ENCODE measurements around the gene CCHCR1.

CCHCR1 gene

GRCh38 chr6:31107052-31107451 lies 50.5 kb downstream of the CCHCR1 start:
- Histone ChIP-seq H3K27me3 (replicated peaks) (peaks cover 9% of the 10 kb centered on the region), H3K36me3 (replicated peaks) (no peaks in the 10 kb centered on the region), H3K27ac (no peak overlapping the region), H3K4me3 (ENCODE audit: low read depth, low read length) (no peak overlapping the region)
- DNase-seq = no peak
- TF ChIP-seq, protein P1, sequence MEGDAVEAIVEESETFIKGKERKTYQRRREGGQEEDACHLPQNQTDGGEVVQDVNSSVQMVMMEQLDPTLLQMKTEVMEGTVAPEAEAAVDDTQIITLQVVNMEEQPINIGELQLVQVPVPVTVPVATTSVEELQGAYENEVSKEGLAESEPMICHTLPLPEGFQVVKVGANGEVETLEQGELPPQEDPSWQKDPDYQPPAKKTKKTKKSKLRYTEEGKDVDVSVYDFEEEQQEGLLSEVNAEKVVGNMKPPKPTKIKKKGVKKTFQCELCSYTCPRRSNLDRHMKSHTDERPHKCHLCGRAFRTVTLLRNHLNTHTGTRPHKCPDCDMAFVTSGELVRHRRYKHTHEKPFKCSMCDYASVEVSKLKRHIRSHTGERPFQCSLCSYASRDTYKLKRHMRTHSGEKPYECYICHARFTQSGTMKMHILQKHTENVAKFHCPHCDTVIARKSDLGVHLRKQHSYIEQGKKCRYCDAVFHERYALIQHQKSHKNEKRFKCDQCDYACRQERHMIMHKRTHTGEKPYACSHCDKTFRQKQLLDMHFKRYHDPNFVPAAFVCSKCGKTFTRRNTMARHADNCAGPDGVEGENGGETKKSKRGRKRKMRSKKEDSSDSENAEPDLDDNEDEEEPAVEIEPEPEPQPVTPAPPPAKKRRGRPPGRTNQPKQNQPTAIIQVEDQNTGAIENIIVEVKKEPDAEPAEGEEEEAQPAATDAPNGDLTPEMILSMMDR (IDR thresholded peaks at IDR 0.05; ENCODE audit: low read depth, low read length, missing control alignments) = no peak
- in situ Hi-C loops (cut with HindIII; ENCODE audit: low pct_ligation_motif_present, low sequenced_read_pairs) = no loop called here

DNA sequence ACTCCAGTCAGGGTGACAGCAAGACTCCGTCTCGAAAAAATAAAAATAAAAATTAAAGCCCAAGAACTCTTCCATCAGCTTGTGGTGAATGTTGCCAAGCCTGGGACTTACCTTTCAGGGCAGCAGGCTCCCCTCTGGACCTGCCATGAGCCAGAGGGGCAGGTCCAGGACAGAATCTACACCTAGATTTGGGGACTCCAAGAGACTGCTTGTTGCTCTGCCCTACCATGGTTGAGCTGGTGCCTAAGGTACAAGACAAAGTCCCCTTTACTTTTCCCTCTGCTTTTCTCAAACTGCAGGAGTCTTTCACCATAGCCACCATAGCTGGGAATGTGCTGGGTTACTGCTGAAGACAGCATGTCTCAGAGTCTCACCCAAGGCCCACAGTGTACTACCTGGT lies 54.5 kb downstream of the CCHCR1 start:
- DNase-seq = no peak
- in situ Hi-C loops (cut with HindIII; ENCODE audit: low pct_ligation_motif_present, low sequenced_read_pairs) = no loop called here
- no peaks in the 10 kb centered on the region for H3K27me3 ChIP-seq (replicated peaks)
- no peak overlapping the region for H3K4me3 ChIP-seq (ENCODE audit: low read depth, low read length)
- H3K27ac ChIP-seq = no peak overlapping the region
- TF ChIP-seq, protein P1 (IDR thresholded peaks at IDR 0.05; ENCODE audit: low read depth, low read length, missing control alignments) = no peak
- H3K36me3 ChIP-seq (replicated peaks) = no peaks in the 10 kb centered on the region

- Histone ChIP-seq H3K27ac (no peak overlapping the region), H3K36me3 (replicated peaks) (no peaks in the 10 kb centered on the region), H3K27me3 (replicated peaks) (no peaks in the 10 kb centered on the region), H3K4me3 (ENCODE audit: low read depth, low read length) (no peak overlapping the region)
- in situ Hi-C loops (cut with HindIII; ENCODE audit: low pct_ligation_motif_present, low sequenced_read_pairs) = no loop called here
- TF ChIP-seq, protein P1 (IDR thresholded peaks at IDR 0.05; ENCODE audit: low read depth, low read length, missing control alignments) = no peak
- DNase-seq = no peak
These were observed 59.1 kb downstream of the CCHCR1 start for GRCh38 chr6:31098449-31098938.

DNA sequence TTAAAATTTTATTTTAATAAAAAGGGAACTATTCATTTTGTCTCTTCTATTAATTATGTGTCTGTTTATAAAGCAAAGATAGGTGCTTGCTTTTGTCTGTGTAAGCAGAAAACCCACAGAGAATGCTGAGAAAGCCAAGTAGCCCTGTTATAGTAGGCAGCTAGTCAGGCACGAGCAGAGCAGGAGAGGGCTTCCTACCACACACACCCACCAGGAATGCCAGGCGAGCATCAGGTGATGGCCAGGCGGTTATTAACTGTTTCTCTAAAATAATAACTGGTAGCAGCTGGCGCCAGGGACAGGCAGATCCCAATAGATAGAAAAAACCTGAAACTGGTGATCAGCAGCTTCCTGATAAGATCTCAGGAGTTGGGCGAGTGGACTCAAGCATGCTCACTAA lies 60.9 kb downstream of the CCHCR1 start:
- DNase-seq = no peak
- Histone ChIP-seq H3K27me3 (replicated peaks) (no peaks in the 10 kb centered on the region), H3K36me3 (replicated peaks) (no peaks in the 10 kb centered on the region), H3K27ac (no peak overlapping the region), H3K4me3 (ENCODE audit: low read depth, low read length) (no peak overlapping the region)
- TF ChIP-seq, protein P1 (IDR thresholded peaks at IDR 0.05; ENCODE audit: low read depth, low read length, missing control alignments) = no peak
- in situ Hi-C loops (cut with HindIII; ENCODE audit: low pct_ligation_motif_present, low sequenced_read_pairs) = no loop called here

DNA sequence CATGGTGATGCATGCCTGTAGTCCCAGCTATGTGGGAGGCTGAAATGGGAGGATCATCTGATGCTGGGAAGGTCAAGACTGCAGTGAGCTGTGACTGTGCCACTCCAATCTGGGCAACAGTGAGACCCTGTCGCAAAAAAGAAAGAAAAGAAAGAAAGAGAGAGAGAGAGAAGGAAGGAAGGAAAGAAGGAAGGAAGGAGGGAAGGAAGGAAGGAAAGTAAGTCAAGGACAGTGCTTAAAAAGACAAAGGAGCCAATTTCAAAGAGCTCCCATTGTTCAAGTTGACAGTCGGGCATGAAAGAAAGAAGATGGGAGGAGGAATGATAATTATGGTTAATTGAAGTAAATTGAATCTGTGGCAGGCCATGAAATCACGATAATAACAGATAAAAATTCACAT lies 61.4 kb downstream of the CCHCR1 start:
- DNase-seq = no peak
- H3K4me3 ChIP-seq (ENCODE audit: low read depth, low read length) = no peak overlapping the region
- TF ChIP-seq, protein P1 (IDR thresholded peaks at IDR 0.05; ENCODE audit: low read depth, low read length, missing control alignments) = no peak
- H3K27ac ChIP-seq = no peak overlapping the region
- H3K27me3 ChIP-seq (replicated peaks) = no peaks in the 10 kb centered on the region
- no peaks in the 10 kb centered on the region for H3K36me3 ChIP-seq (replicated peaks)
- in situ Hi-C loops (cut with HindIII; ENCODE audit: low pct_ligation_motif_present, low sequenced_read_pairs) = no loop called here

- Histone ChIP-seq H3K27me3 (replicated peaks) (no peaks in the 10 kb centered on the region), H3K4me3 (ENCODE audit: low read depth, low read length) (no peak overlapping the region), H3K36me3 (replicated peaks) (no peaks in the 10 kb centered on the region), H3K27ac (no peak overlapping the region)
- TF ChIP-seq, protein P1 (IDR thresholded peaks at IDR 0.05; ENCODE audit: low read depth, low read length, missing control alignments) = no peak
- no peak for DNase-seq
- in situ Hi-C loops (cut with HindIII; ENCODE audit: low pct_ligation_motif_present, low sequenced_read_pairs) = no loop called here
These were observed 63.2 kb downstream of the CCHCR1 start for GRCh38 chr6:31094389-31094881.

Measured in brain microvascular endothelial cell (primary cell).